PC-9 (cell line): ENCODE results near the gene WFDC2. TPM values are rescaled to one million over a fixed set of nuclear protein-coding genes. Genes with fewer than 3 reads are reported as not detected.

Source experiments
- BruUV-seq: library from RNA; stranded (reverse); fragments of 400-500 nt; replicated peaks from 2 replicates; lab custom pipeline; 2021; lab: Mats Ljungman, UMichigan
- CTCF ChIA-PET: fragments of 300-600 bp; sonication (Branson Sonifier 250); formaldehyde crosslinking; loops from one replicate; lab custom pipeline; 2022; ENCODE audit warnings: antibody characterized with exemption; lab: Charles Lee
- POLR2A ChIA-PET: fragments of 300-600 bp; sonication (Branson Sonifier 250); formaldehyde crosslinking; loops from one replicate; lab custom pipeline; 2022; ENCODE audit warnings: antibody characterized with exemption; ENCODE audit not compliant: unreplicated experiment; lab: Charles Lee
- DNase-seq, 2 experiments: peaks; one replicate each; pipeline versions ENCODE4 v3.0.0 to v3.0.0-alpha.2; 2015 to 2022; ENCODE audit warnings: mixed read lengths in 1 of 2
- H2AFZ ChIP-seq: fragments of 200-600 bp; sonication (generic); 2 replicates; pipeline ENCODE4 v1.8.1; 2017; ENCODE audit warnings: antibody characterized with exemption
- H3F3A ChIP-seq: fragments of 200-600 bp; sonication (generic); 2 replicates; pipeline ENCODE4 v1.8.1; 2017; ENCODE audit warnings: antibody characterized with exemption, mild to moderate bottlenecking, low read depth; ENCODE audit not compliant: insufficient read depth
- H3K27ac ChIP-seq: fragments of 200-600 bp; sonication (generic); 2 replicates; pipeline ENCODE4 v1.6.1; 2016; ENCODE audit warnings: mixed run types
- H3K27me3 ChIP-seq: fragments of 200-600 bp; sonication (generic); 2 replicates; pipeline ENCODE4 v1.6.1; 2016; ENCODE audit warnings: low read depth, mixed run types; ENCODE audit not compliant: insufficient read depth
- H3K36me3 ChIP-seq: fragments of 200-600 bp; sonication (generic); 2 replicates; pipeline ENCODE4 v1.6.1; 2016; ENCODE audit warnings: low read depth, mixed run types
- H3K4me1 ChIP-seq: fragments of 200-600 bp; sonication (generic); replicated peaks from 2 replicates; pipeline ENCODE4 v1.6.1; 2016; ENCODE audit warnings: mixed run types; ENCODE audit not compliant: insufficient read depth
- H3K4me2 ChIP-seq: fragments of 200-600 bp; sonication (generic); 2 replicates; pipeline ENCODE4 v1.6.1; 2017; ENCODE audit warnings: mixed run types
- H3K4me3 ChIP-seq: fragments of 200-600 bp; sonication (generic); 2 replicates; pipeline ENCODE4 v1.6.1; 2016; ENCODE audit warnings: mixed run types
- H3K79me2 ChIP-seq: fragments of 200-600 bp; sonication (generic); 2 replicates; pipeline ENCODE4 v1.6.1; 2017; ENCODE audit warnings: low read depth, mixed run types
- H3K9me2 ChIP-seq: fragments of 200-600 bp; sonication (generic); 2 replicates; pipeline ENCODE4 v1.8.1; 2017; ENCODE audit warnings: mild to moderate bottlenecking; ENCODE audit not compliant: insufficient read depth
- H3K9me3 ChIP-seq: fragments of 200-600 bp; sonication (generic); 2 replicates; pipeline ENCODE4 v1.8.1; 2016; ENCODE audit warnings: low read depth; ENCODE audit not compliant: insufficient read depth
- H4K20me1 ChIP-seq: fragments of 200-600 bp; sonication (generic); 2 replicates; pipeline ENCODE4 v1.8.1; 2017; ENCODE audit not compliant: insufficient read depth
- EZH2 ChIP-seq: fragments of 200-600 bp; sonication (generic); IDR thresholded peaks from 2 replicates; pipeline ENCODE4 v1.8.0; 2017; ENCODE audit warnings: antibody characterized with exemption, low read depth
- intact Hi-C: fragments of 100-400 bp; cut with micrococcal nuclease; formaldehyde crosslinking; loops from one replicate; pipeline ENCODE4 v1.10.0; 2022; ENCODE audit not compliant: unreplicated experiment
- total RNA-seq: library from RNA; stranded (reverse); gene quantifications from 2 replicates; pipeline ENCODE4 v1.2.3, GENCODE V29; 2021
- TF ChIP-seq, protein P1 (sequence below): fragments of 200-600 bp; sonication (generic); conservative IDR thresholded peaks from 2 replicates; pipeline ENCODE4 v1.6.1; 2017; ENCODE audit warnings: mixed run types, antibody characterized with exemption, mild to moderate bottlenecking, moderate library complexity

WFDC2 gene
- total RNA-seq, 1 experiment from 2014 or later = 159 TPM

DNA sequence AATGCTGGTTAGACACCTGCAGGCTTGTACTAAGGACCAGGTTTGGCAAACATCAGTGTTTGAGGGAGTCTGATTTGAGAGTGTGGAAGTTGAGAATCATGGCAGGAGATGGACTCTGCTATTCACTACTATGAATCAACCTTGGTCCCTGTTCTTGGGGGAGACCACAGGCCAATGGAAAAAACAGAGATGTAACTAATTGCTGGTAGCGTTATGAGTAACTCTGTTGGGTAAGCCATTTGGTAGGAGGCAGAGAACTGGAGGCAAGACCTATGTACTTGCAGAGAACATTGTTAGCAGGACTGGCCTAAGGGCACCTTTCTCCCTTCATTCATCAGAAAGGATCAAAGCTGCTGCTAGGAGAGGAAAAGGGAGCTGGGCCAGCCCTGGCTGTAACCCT is 8.3 kb upstream of the WFDC2 start:
- Histone ChIP-seq H3K9me3 (no peaks in the 10 kb centered on the region), H3F3A (peaks cover 12% of the 10 kb centered on the region), H3K36me3 (no peaks in the 10 kb centered on the region), H3K4me2 (no peak overlapping the region), H3K27me3 (no peaks in the 10 kb centered on the region), H3K79me2 (no peaks in the 10 kb centered on the region), H2AFZ (no peak overlapping the region), H3K4me1 (peaks cover 24% of the 10 kb centered on the region), H4K20me1 (no peaks in the 10 kb centered on the region), H3K9me2 (no peaks in the 10 kb centered on the region), H3K4me3 (no peak overlapping the region), H3K27ac (no peak overlapping the region)
- POLR2A ChIA-PET = no interaction called here
- intact Hi-C loops = loop anchor here (10.0 kb wide), 2 partner anchors 164 to 314 kb away; partner anchors contain the start of gene WFDC10A
- no peak for TF ChIP-seq EZH2
- TF ChIP-seq, protein P1, sequence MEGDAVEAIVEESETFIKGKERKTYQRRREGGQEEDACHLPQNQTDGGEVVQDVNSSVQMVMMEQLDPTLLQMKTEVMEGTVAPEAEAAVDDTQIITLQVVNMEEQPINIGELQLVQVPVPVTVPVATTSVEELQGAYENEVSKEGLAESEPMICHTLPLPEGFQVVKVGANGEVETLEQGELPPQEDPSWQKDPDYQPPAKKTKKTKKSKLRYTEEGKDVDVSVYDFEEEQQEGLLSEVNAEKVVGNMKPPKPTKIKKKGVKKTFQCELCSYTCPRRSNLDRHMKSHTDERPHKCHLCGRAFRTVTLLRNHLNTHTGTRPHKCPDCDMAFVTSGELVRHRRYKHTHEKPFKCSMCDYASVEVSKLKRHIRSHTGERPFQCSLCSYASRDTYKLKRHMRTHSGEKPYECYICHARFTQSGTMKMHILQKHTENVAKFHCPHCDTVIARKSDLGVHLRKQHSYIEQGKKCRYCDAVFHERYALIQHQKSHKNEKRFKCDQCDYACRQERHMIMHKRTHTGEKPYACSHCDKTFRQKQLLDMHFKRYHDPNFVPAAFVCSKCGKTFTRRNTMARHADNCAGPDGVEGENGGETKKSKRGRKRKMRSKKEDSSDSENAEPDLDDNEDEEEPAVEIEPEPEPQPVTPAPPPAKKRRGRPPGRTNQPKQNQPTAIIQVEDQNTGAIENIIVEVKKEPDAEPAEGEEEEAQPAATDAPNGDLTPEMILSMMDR = no peak
- CTCF ChIA-PET = no interaction called here
- BruUV-seq = no TSS peak
- no peak for DNase-seq

DNA sequence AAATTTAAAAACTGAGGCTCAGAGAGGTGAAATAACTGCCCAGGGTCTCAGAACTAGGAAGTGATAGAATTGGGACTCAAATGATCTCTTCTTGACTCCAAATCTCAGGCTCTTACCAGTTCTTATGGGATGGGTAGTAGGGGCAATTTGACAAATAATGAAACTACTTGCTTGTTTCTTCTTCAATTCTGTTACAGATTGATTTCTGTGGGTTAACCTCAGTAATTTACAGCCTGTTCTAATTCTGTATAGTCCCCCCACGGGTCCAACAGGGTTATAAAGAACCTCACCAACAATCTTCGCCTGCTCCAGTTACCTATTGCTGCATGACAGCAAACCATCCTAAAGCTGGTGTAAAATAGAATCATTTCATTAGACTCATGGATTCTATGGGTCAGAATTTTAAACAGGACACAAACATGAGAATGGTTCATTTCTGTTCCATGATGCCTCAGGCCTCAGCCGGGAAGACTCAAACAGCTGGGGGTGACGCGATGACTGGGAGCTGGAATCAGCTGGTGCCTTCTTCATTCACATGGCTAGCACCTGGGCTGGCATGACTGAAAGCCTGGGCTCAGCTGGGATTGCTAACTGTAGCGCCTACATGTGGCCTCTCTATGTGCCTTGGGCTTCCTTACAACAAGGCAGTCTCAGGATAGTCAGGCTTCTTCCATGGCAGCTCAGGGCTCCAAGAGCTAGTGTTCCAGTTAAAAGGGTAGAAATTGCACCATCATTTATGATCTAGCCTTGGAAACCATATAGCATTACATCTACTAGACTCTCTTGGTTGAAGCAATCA is 6.6 kb upstream of the WFDC2 start:
- no peaks in the 10 kb centered on the region for H3K36me3 ChIP-seq
- intact Hi-C loops = loop anchor here (10.0 kb wide), 2 partner anchors 162 to 312 kb away; partner anchors contain the start of gene WFDC10A
- H3K9me2 ChIP-seq = no peaks in the 10 kb centered on the region
- no peak for TF ChIP-seq EZH2
- TF ChIP-seq, protein P1 = no peak
- CTCF ChIA-PET = no interaction called here
- H3K27ac ChIP-seq = no peak overlapping the region
- peaks cover 12% of the 10 kb centered on the region for H3F3A ChIP-seq
- peaks cover 27% of the 10 kb centered on the region for H3K4me1 ChIP-seq
- POLR2A ChIA-PET = no interaction called here
- no peak for DNase-seq
- no peak overlapping the region for H3K4me3 ChIP-seq
- H3K9me3 ChIP-seq = no peaks in the 10 kb centered on the region
- no peak overlapping the region for H2AFZ ChIP-seq
- BruUV-seq = no TSS peak
- H3K27me3 ChIP-seq = no peaks in the 10 kb centered on the region
- H3K79me2 ChIP-seq = no peaks in the 10 kb centered on the region
- no peak overlapping the region for H3K4me2 ChIP-seq
- H4K20me1 ChIP-seq = no peaks in the 10 kb centered on the region

DNA sequence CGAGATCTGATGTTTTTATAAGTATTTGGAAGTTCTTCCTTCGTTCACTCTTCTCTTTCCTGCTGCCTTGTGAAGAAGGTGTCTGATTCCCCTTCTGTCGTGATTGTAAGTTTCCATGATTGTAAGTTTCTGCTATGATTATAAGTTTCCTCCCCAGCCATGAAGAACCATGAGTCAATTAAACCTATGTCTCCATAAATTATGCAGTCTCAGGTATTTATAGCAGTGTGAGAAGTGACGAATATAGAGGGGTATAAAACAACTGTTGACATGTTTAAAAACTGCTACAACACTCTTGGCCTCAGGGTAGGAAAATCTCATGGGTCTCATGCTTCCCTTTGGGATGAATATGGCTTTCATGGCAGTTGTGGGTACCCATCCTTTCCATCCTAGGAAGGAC is 5.8 kb upstream of the WFDC2 start:
- Histone ChIP-seq H3K36me3 (no peaks in the 10 kb centered on the region), H3K9me2 (no peaks in the 10 kb centered on the region), H3K9me3 (no peaks in the 10 kb centered on the region), H4K20me1 (no peaks in the 10 kb centered on the region), H3K4me3 (no peak overlapping the region), H3K4me1 (peaks cover 32% of the 10 kb centered on the region), H3F3A (peaks cover 15% of the 10 kb centered on the region), H2AFZ (no peak overlapping the region), H3K79me2 (no peaks in the 10 kb centered on the region), H3K27ac (no peak overlapping the region), H3K27me3 (no peaks in the 10 kb centered on the region), H3K4me2 (no peak overlapping the region)
- POLR2A ChIA-PET = no interaction called here
- CTCF ChIA-PET = no interaction called here
- intact Hi-C loops = loop anchor here (10.0 kb wide), 2 partner anchors 161 to 311 kb away; partner anchors contain the start of gene WFDC10A
- TF ChIP-seq EZH2 = no peak
- TF ChIP-seq, protein P1 = no peak
- no peak for DNase-seq
- no TSS peak for BruUV-seq
